22Rv1 (cell line): ENCODE results near the gene CGB8.
A peak's percentile ranks its signal among the peaks of the same experiment; 100 is the strongest.
"Not testable (repeated sequence)": the region's sequence is repeated elsewhere in the genome, so short reads cannot be mapped to it uniquely, and the experiment has no call there.

ENCODE experiments used
- H3K27ac ChIP-seq: fragments of 450-650 bp; 2 replicates; pipeline ENCODE4 v1.5.1; 2017
- ZFX ChIP-seq: fragments of 450-650 bp; IDR thresholded peaks from 2 replicates; pipeline ENCODE4 v1.6.1; 2017; ENCODE audit warnings: antibody characterized with exemption, borderline replicate concordance
- TF ChIP-seq, protein P1 (sequence below): fragments of 450-650 bp; IDR thresholded peaks from 2 replicates; pipeline ENCODE4 v1.5.1; 2017; ENCODE audit warnings: mild to moderate bottlenecking

CGB8 gene

DNA sequence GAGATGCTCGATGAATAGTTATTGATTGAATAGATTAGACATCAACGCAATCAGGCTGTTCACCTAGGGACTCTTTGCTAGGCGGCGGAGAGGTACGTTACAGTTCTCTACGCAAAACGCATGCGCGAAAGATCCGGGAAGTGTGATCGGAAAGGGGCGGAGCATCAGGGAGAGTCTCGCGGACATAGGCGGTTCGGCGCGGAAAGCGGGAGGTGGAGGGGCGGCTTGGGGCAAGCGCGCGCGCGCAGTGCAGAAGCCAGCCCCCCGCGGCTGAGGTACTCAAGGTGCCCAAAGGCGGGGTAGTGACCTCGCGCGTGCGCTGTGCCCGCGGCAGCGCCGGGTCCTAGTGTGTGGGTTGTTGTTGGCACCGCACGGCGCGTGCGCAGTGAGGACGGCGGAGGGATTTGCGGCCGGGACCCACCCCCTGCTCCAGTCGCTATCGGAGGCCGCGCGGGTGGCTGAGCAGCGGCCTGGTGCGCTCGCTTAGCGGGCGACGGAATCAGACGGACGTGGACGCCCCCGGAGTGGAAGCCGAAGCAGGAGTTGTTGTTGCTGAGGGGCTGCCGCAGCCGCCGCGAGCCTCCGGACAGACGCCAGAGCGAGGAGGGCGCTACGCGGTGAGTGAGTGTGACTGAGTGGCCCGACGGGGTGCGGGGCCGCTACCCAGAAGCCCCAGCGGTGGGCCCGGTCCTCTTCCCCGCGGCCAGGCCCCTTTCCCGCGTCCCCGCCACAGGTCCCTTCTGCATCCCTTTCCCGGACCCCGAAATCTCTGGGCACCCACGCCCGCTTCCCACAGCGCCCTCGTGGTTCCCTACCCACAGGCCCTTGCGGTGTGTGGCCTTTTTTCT, 36.3 kb upstream of the CGB8 start, which contains the start of gene SNRNP70:
Gene SNRNP70 (plus strand): TSS at position 432 of the 848 bp plus-strand sequence. CDS start 964 bp downstream, outside the sequence.
- TF ChIP-seq, protein P1, sequence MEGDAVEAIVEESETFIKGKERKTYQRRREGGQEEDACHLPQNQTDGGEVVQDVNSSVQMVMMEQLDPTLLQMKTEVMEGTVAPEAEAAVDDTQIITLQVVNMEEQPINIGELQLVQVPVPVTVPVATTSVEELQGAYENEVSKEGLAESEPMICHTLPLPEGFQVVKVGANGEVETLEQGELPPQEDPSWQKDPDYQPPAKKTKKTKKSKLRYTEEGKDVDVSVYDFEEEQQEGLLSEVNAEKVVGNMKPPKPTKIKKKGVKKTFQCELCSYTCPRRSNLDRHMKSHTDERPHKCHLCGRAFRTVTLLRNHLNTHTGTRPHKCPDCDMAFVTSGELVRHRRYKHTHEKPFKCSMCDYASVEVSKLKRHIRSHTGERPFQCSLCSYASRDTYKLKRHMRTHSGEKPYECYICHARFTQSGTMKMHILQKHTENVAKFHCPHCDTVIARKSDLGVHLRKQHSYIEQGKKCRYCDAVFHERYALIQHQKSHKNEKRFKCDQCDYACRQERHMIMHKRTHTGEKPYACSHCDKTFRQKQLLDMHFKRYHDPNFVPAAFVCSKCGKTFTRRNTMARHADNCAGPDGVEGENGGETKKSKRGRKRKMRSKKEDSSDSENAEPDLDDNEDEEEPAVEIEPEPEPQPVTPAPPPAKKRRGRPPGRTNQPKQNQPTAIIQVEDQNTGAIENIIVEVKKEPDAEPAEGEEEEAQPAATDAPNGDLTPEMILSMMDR: no peak
- no peak for TF ChIP-seq ZFX
- peak within 1 kb of the TSS; percentile 84 for H3K27ac ChIP-seq

DNA sequence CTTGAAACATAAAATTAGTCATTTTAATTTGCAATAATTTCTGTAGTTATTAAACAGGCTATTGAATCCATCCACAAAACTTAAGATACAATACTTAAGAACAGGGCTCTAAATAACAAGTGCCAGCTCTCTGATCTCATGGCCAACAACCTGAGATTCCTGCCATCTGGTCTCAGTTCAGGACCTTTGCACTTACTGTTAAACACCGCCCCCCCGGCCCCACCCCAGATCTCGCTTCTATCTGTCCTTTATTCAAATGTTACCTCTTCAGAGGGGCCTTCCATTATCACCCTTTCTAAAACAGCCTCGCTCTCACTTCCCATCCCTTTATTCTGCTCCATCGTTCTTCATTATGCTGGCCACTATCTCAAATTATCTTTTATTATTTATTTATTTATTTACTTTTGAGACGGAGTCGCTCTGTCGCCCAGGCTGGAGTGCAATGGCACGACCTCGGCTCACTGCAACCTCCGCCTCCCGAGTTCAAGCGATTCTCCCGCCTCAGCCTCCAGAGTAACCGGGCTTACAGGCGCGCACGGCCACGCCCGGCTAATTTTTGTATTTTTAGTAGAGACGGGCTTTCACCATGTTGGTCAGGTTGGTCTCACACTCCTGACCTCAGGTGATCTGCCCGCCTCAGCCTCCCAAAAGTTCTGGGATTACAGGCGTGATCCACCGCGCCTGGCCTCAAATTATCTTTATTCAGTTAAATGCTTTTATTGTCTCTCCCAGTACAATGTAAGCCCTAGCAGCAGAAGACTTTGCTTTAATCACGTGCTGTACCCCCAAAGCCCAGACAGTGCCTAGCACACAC, 35.5 kb upstream of the CGB8 start:
- peak overlapping the region; percentile 84 for H3K27ac ChIP-seq
- no peak for TF ChIP-seq ZFX
- TF ChIP-seq, protein P1: no peak

DNA sequence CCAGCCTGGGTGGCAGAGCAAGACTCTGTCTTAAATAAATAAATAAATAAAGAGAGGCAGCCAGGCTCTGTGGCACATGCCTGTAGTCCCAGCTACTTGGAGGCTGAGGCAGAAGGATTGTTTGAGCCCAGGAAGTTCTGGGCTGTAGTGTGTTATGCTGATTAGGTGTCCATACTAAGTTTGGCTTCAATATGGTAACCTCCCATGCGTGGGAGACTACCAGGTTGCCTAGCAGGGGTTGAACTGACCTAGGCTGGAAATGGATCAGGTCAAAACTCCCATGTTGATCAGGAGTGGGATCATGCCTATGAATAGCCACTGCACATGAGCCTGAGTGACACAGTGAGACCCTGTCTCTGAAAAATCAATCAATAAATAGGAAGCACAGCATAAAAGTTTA, 32.4 kb upstream of the CGB8 start:
- H3K27ac ChIP-seq: no peak overlapping the region
- no peak for TF ChIP-seq ZFX
- TF ChIP-seq, protein P1: no peak

DNA sequence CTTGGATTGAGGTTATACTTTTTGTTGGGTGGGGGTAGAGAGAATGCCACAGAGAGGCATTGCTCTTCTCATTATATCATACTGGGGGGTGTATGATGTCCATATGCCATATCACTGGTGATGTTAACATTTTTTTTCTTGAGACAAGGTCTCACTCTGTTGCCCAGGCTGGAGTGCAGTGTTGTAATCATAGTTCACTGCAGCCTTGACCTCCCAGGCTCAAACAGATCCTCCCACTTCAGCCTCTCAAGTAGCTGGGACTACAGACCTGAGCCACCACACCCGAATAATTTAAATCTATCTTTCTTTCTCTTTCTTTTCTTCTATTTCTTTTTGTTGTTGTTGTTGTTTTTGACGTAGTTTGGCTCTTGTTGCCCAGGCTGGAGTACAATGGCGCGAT, 31.5 kb upstream of the CGB8 start:
- no peak for TF ChIP-seq ZFX
- TF ChIP-seq, protein P1: no peak
- H3K27ac ChIP-seq: no peak overlapping the region

DNA sequence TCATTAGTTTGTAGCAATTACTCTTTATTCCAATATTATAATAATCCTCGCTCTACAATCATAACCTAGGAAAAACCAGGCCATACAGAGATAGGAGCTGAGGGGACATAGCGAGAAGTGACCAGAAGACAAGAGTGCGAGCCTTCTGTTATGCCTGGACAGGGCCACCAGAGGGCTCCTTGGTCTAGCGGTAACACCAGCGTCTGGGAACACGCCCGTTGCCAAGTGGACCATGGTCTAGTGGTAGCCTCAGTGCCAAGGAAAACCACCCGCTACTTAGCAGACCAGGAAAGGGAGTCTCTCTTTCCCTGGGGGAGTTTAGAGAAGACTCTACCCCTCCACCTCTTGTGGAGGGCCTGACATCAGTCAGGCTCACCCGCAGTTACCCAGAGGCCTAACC, 26.0 kb upstream of the CGB8 start:
- not testable (repeated sequence) for H3K27ac ChIP-seq
- TF ChIP-seq, protein P1: peak; percentile 82

DNA sequence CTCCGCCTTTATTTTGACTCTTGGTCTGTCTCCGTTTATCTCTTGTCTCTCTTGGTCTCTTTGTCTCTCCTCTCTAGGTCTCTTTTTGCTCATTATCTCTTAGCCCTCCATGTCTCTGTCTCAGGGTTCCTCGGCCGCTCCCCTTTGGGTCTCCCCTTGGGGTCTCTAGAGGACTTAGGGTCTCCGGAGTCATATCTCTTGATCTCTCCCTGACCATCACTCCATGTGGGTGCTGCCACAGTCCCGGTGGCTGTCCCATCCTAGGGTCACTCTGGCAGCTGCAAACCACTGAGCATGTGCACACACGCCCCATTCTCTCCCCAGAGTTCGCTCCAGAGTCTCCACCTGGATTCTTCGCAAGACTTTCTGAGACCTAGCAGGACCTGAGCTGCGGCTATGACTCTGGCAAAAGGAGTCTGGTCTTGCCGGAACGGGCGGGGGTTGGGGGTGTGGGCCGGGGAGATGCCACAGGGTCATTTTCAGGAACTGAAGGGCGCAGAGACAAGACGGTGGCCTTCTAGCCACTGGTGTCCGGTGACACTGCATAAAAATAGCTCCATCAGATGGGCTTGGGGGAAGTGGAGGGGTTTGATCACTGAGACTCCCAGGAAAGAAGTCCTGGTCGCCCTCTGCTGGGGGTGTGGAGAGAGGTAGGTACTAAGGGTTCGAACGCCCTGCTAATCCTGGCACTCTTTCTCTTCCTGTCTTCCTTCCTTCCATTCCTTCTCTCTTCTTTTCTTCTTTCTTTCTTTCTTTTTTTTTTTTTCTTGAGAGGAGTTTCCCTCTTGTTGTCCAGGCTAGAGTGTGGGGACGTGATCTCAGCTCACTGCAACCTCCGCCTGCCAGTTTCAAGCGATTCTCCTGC, 24.8 kb upstream of the CGB8 start:
- no peak for TF ChIP-seq ZFX
- TF ChIP-seq, protein P1: peak; percentile 69
- no peak overlapping the region for H3K27ac ChIP-seq
